Mesendoderm (in vitro differentiated cells): ENCODE results near the gene CACNB1.

ENCODE experiments used
- DNase-seq: peaks from one replicate; pipeline ENCODE4 v3.0.0; 2013
- H2AK5ac ChIP-seq: 2 replicates; pipeline ENCODE4 v1.6.1; 2013; ENCODE audit warnings: low read length, inconsistent platforms
- H2BK120ac ChIP-seq: 2 replicates; pipeline ENCODE4 v1.6.1; 2013; ENCODE audit warnings: low read depth, mild to moderate bottlenecking, low read length, moderate library complexity, mixed read lengths
- H2BK15ac ChIP-seq: replicated peaks from 2 replicates; pipeline ENCODE4 v1.6.1; 2013; ENCODE audit warnings: low read depth, mild to moderate bottlenecking, moderate library complexity
- H2BK5ac ChIP-seq: 2 replicates; pipeline ENCODE4 v1.6.1; 2013; ENCODE audit warnings: low read length, inconsistent platforms
- H3K18ac ChIP-seq: 2 replicates; pipeline ENCODE4 v1.6.1; 2013; ENCODE audit warnings: mild to moderate bottlenecking, low read length, mixed read lengths
- H3K23ac ChIP-seq: one replicate; pipeline ENCODE4 v1.6.1; 2013; ENCODE audit warnings: low read length
- H3K27ac ChIP-seq: 2 replicates; pipeline ENCODE4 v1.5.1; 2013; ENCODE audit warnings: low read depth, mild to moderate bottlenecking, inconsistent platforms, low read length, moderate library complexity
- H3K27me3 ChIP-seq: 2 replicates; pipeline ENCODE4 v1.6.1; 2013; ENCODE audit warnings: low read length, control low read depth, mild to moderate bottlenecking, inconsistent platforms; ENCODE audit not compliant: insufficient read depth, poor library complexity
- H3K36me3 ChIP-seq: 2 replicates; pipeline ENCODE4 v1.6.1; 2013; ENCODE audit warnings: low read length, inconsistent platforms; ENCODE audit not compliant: control insufficient read depth, insufficient read depth
- H3K4ac ChIP-seq: one replicate; pipeline ENCODE4 v1.6.1; 2013; ENCODE audit warnings: low read depth, mild to moderate bottlenecking, low read length, moderate library complexity
- H3K4me1 ChIP-seq: 2 replicates; pipeline ENCODE4 v1.6.1; 2013; ENCODE audit warnings: low read depth, low read length, inconsistent platforms; ENCODE audit not compliant: control insufficient read depth
- H3K4me2 ChIP-seq: 2 replicates; pipeline ENCODE4 v1.6.1; 2013; ENCODE audit warnings: low read length
- H3K4me3 ChIP-seq: 2 replicates; pipeline ENCODE4 v1.5.1; 2013; ENCODE audit warnings: mild to moderate bottlenecking, low read length
- H3K56ac ChIP-seq: one replicate; pipeline ENCODE4 v1.6.1; 2013; ENCODE audit warnings: low read length
- H3K79me1 ChIP-seq: 2 replicates; pipeline ENCODE4 v1.6.1; 2013; ENCODE audit warnings: low read length, inconsistent platforms
- H3K79me2 ChIP-seq: 2 replicates; pipeline ENCODE4 v1.6.1; 2013; ENCODE audit warnings: mild to moderate bottlenecking, low read length; ENCODE audit not compliant: control insufficient read depth, insufficient read depth
- H3K9ac ChIP-seq: 2 replicates; pipeline ENCODE4 v1.6.1; 2013; ENCODE audit warnings: low read length, inconsistent platforms
- H4K5ac ChIP-seq: one replicate; pipeline ENCODE4 v1.6.1; 2013; ENCODE audit warnings: low read length
- H4K8ac ChIP-seq: one replicate; pipeline ENCODE4 v1.6.1; 2013; ENCODE audit warnings: low read depth, mild to moderate bottlenecking, control low read depth, low read length, moderate library complexity
- WGBS: extraction: QIAGEN DNeasy Blood & Tissue Kit; methylation state at CpG from one replicate; pipeline ENCODE4 v1.1.7; 2013; ENCODE audit warnings: low lambda C conversion rate, missing lambda C conversion rate; ENCODE audit not compliant: insufficient coverage; ENCODE audit errors: extremely low coverage; 5-methylcytosine and 5-hydroxymethylcytosine counted together

Gene CACNB1

DNA sequence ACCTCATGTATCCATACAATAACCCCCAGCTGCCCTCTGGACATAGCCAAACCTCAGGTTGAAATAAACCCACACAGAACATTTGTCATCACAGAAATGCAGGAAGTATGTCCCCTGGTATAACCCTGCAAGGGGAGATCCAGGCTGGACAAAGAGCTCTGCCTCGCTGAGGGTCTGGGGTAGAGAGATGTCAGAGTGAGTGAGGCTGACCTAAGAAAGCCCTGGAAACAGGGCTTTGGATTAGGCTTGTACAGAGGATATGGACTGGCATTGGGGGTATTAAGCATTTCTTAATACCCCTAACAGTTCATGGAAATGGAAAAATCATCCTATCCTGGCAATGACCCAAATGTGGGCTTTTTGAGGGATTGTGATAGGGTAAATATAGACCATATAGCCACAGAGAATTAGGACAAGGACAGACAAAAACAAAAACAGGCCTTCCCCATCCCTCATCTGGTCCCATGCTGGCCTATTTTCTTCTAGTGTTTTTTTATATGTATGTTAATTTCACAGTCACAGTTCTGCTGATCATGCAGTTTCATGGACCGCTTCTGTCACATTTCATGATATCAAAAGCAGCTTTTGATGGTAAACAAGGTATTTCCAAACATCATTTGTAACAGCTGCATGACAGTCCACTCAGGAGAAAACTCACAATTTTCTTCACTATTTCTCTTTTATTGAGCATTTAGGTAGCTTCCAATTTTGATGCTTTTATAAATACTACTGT, 72.2 kb downstream of the CACNB1 start:
- no peak overlapping the region for H2BK120ac ChIP-seq
- no peak overlapping the region for H2AK5ac ChIP-seq
- no peak overlapping the region for H3K9ac ChIP-seq
- no peaks in the 10 kb centered on the region for H3K27me3 ChIP-seq
- no peak overlapping the region for H3K4me2 ChIP-seq
- H3K4me3 ChIP-seq, result no peak overlapping the region
- no peak overlapping the region for H3K4ac ChIP-seq
- no peak overlapping the region for H4K5ac ChIP-seq
- no peaks in the 10 kb centered on the region for H3K4me1 ChIP-seq
- no peak for DNase-seq
- no peak overlapping the region for H2BK5ac ChIP-seq
- no peaks in the 10 kb centered on the region for H3K79me2 ChIP-seq
- no peaks in the 10 kb centered on the region for H3K79me1 ChIP-seq
- H3K27ac ChIP-seq, result no peak overlapping the region
- WGBS, result no CpG with 5 or more reads among the region's 2 CpGs
- H3K56ac ChIP-seq, result no peak overlapping the region
- no peak overlapping the region for H2BK15ac ChIP-seq
- no peak overlapping the region for H3K23ac ChIP-seq
- no peak overlapping the region for H3K18ac ChIP-seq
- H3K36me3 ChIP-seq, result no peaks in the 10 kb centered on the region
- H4K8ac ChIP-seq, result no peak overlapping the region

GRCh38 chr17:39123627-39124026, 73.8 kb downstream of the CACNB1 start:
- H2BK15ac ChIP-seq, result no peak overlapping the region
- H3K27me3 ChIP-seq, result no peaks in the 10 kb centered on the region
- H3K18ac ChIP-seq, result no peak overlapping the region
- no peaks in the 10 kb centered on the region for H3K36me3 ChIP-seq
- H3K56ac ChIP-seq, result no peak overlapping the region
- no CpG with 5 or more reads among the region's 9 CpGs for WGBS
- no peak overlapping the region for H3K27ac ChIP-seq
- H3K4ac ChIP-seq, result no peak overlapping the region
- no peak overlapping the region for H4K8ac ChIP-seq
- no peaks in the 10 kb centered on the region for H3K79me2 ChIP-seq
- H2AK5ac ChIP-seq, result no peak overlapping the region
- no peak for DNase-seq
- H3K9ac ChIP-seq, result no peak overlapping the region
- no peak overlapping the region for H4K5ac ChIP-seq
- H3K4me3 ChIP-seq, result no peak overlapping the region
- no peak overlapping the region for H3K4me2 ChIP-seq
- H3K23ac ChIP-seq, result no peak overlapping the region
- no peaks in the 10 kb centered on the region for H3K4me1 ChIP-seq
- H3K79me1 ChIP-seq, result no peaks in the 10 kb centered on the region
- no peak overlapping the region for H2BK120ac ChIP-seq
- no peak overlapping the region for H2BK5ac ChIP-seq
